ENCODE results near the gene SMYD3. TPM values are rescaled to one million over a fixed set of nuclear protein-coding genes. Genes with fewer than 3 reads are reported as not detected.

Gene SMYD3
- total RNA-seq, 1 experiment from 2014 or later, result 35.1 TPM

DNA sequence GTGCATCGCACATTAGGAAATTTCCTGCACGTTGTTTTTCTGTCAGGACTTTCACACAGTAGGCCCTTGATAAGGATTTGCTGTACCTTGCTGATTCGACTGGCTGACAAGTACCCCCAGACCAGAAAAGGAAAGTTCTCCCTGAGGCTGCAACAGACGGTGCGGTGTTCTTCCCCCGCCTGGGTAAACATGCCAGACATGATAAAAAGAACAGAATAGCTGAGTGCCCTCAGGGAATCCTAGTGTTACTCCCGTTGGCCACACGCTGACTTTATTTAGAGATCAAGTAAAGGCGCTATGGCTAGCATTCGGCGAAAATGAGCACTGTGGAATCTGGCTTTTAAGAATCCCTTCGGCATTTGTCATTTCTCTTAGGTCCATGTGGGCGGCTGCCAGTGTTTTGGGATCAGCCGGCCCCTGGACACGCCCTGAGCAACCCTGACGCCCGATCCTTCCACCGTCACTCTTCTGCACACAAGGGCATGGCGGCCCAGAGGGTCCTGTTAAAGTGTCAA lies 744.6 kb downstream of the SMYD3 start:
- no peaks in the 10 kb centered on the region for H3K27me3 Mint-ChIP-seq (ENCODE audit: unreplicated experiment)
- H3K27ac Mint-ChIP-seq (ENCODE audit: unreplicated experiment), result no peak overlapping the region
- no peaks in the 10 kb centered on the region for H3K36me3 Mint-ChIP-seq (ENCODE audit: insufficient read depth, unreplicated experiment)
- no peaks in the 10 kb centered on the region for H3K9me3 Mint-ChIP-seq (ENCODE audit: low read depth, unreplicated experiment)
- H3K4me1 Mint-ChIP-seq (ENCODE audit: low read depth, unreplicated experiment), result no peaks in the 10 kb centered on the region
- TF ChIP-seq, protein P1, sequence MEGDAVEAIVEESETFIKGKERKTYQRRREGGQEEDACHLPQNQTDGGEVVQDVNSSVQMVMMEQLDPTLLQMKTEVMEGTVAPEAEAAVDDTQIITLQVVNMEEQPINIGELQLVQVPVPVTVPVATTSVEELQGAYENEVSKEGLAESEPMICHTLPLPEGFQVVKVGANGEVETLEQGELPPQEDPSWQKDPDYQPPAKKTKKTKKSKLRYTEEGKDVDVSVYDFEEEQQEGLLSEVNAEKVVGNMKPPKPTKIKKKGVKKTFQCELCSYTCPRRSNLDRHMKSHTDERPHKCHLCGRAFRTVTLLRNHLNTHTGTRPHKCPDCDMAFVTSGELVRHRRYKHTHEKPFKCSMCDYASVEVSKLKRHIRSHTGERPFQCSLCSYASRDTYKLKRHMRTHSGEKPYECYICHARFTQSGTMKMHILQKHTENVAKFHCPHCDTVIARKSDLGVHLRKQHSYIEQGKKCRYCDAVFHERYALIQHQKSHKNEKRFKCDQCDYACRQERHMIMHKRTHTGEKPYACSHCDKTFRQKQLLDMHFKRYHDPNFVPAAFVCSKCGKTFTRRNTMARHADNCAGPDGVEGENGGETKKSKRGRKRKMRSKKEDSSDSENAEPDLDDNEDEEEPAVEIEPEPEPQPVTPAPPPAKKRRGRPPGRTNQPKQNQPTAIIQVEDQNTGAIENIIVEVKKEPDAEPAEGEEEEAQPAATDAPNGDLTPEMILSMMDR (IDR thresholded peaks at IDR 0.05; ENCODE audit: unreplicated experiment), result no peak
- DNase-seq, result no peak
- CTCF ChIA-PET, result interaction anchor here (0.6 to 0.8 kb wide), 2 partner anchors 14 to 47 kb away, joined by 3 read pairs; no protein-coding TSS in a partner anchor
- intact Hi-C loops (cut with micrococcal nuclease; ENCODE audit: unreplicated experiment), result no loop called here
- no peak overlapping the region for H3K4me3 Mint-ChIP-seq (ENCODE audit: low read depth, unreplicated experiment)
- no TSS peak for BruUV-seq (replicated peaks)

DNA sequence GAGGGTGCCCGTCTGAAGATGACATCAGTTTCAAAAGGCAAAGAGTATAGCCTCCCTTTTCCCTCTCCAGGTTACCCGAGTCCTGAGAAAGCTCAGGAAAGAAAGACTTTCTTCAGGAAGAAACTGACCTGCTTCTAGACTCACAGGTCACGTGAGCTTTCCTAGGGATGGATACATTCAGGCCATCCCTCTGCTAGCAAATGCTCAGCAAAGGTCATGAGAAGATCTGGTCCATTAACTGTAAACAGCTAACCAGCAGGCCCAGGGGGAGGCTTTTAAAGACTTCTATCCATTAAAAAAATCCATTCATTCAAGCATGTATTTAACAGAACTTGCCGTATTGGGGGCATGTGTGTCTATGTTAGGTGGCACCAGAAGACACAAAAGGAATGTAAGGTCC lies 746.8 kb downstream of the SMYD3 start:
- CTCF ChIA-PET, result no interaction called here
- DNase-seq, result no peak
- H3K27me3 Mint-ChIP-seq (ENCODE audit: unreplicated experiment), result no peaks in the 10 kb centered on the region

DNA sequence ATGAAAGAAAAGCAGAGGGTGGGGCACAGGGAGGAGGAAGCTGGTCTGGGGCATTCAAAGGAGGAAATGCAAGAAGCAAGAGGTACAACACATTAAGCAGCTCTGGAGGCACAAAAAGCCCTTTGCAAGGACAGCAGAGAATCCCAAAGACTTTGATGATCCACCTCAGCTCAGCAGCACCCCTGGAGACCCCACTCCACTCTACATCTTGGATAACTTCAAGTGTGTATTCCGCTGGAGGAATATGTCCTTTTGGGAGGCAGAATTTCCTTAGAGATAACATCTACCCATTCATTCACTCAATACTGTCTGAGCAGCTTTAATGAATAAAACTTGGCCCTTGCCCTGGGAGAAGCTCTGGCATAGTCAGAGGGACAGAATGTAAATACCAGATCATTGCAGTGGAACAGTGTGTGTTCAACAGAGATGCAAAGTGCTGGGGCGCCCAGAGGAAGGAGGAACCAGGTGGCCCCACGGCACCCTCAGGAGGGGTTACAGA lies 752.6 kb downstream of the SMYD3 start:
- intact Hi-C loops (cut with micrococcal nuclease; ENCODE audit: unreplicated experiment), result no loop called here
- Mint-ChIP-seq H3K36me3 (ENCODE audit: insufficient read depth, unreplicated experiment) (peaks cover 5% of the 10 kb centered on the region), H3K27me3 (ENCODE audit: unreplicated experiment) (no peaks in the 10 kb centered on the region), H3K27ac (ENCODE audit: unreplicated experiment) (no peak overlapping the region), H3K4me3 (ENCODE audit: low read depth, unreplicated experiment) (no peak overlapping the region), H3K9me3 (ENCODE audit: low read depth, unreplicated experiment) (no peaks in the 10 kb centered on the region), H3K4me1 (ENCODE audit: low read depth, unreplicated experiment) (no peaks in the 10 kb centered on the region)
- TF ChIP-seq, protein P1 (IDR thresholded peaks at IDR 0.05; ENCODE audit: unreplicated experiment), result no peak
- DNase-seq, result no peak
- CTCF ChIA-PET, result interaction anchor here (0.6 kb wide), 1 partner anchor 64 kb away, joined by 3 read pairs; no protein-coding TSS in a partner anchor
- no TSS peak for BruUV-seq (replicated peaks)

More for the DNA sequence above, 746.8 kb downstream of the SMYD3 start:
- H3K27ac Mint-ChIP-seq (ENCODE audit: unreplicated experiment), result no peak overlapping the region
- no peaks in the 10 kb centered on the region for H3K4me1 Mint-ChIP-seq (ENCODE audit: low read depth, unreplicated experiment)
- no peak overlapping the region for H3K4me3 Mint-ChIP-seq (ENCODE audit: low read depth, unreplicated experiment)
- BruUV-seq (replicated peaks), result no TSS peak
- H3K36me3 Mint-ChIP-seq (ENCODE audit: insufficient read depth, unreplicated experiment), result no peaks in the 10 kb centered on the region
- H3K9me3 Mint-ChIP-seq (ENCODE audit: low read depth, unreplicated experiment), result no peaks in the 10 kb centered on the region
- intact Hi-C loops (cut with micrococcal nuclease; ENCODE audit: unreplicated experiment), result no loop called here
- TF ChIP-seq, protein P1 (IDR thresholded peaks at IDR 0.05; ENCODE audit: unreplicated experiment), result no peak

DNA sequence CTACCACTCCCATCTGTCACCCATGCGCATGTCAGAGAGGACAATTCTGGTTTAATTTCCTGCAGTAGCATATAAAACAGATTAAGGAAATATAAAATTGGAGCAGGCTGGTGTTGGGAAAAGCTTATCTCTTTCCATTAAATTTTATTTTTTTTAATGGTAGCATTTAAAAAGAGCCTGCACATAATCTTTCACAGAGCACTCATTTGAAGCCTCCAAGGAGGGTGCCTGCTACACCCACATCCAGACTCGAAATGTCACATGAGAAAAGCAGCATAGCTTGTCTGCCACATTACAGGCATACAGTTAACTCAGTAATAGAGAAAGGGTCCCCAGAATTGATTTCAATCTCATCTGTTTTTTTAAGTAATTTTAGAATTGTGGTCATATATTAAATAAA lies 753.3 kb downstream of the SMYD3 start:
- Mint-ChIP-seq H3K27ac (ENCODE audit: unreplicated experiment) (no peak overlapping the region), H3K4me1 (ENCODE audit: low read depth, unreplicated experiment) (no peaks in the 10 kb centered on the region), H3K36me3 (ENCODE audit: insufficient read depth, unreplicated experiment) (peaks cover 5% of the 10 kb centered on the region), H3K9me3 (ENCODE audit: low read depth, unreplicated experiment) (no peaks in the 10 kb centered on the region), H3K4me3 (ENCODE audit: low read depth, unreplicated experiment) (no peak overlapping the region), H3K27me3 (ENCODE audit: unreplicated experiment) (no peaks in the 10 kb centered on the region)
- intact Hi-C loops (cut with micrococcal nuclease; ENCODE audit: unreplicated experiment), result no loop called here
- BruUV-seq (replicated peaks), result no TSS peak
- CTCF ChIA-PET, result interaction anchor here (0.5 kb wide), 1 partner anchor 50 kb away, joined by 3 read pairs; no protein-coding TSS in a partner anchor
- TF ChIP-seq, protein P1 (IDR thresholded peaks at IDR 0.05; ENCODE audit: unreplicated experiment), result no peak
- DNase-seq, result no peak
